Sigmoid colon (tissue), 4 donors: Measurements from ENCODE around the gene SCFD1.

ENCODE experiments used
- EP300 ChIP-seq, 4 donors: sonication (generic); formaldehyde crosslinking; IDR thresholded peaks; one replicate each; pipeline ENCODE4 v1.6.1; 2017; ENCODE audit warnings: antibody characterized with exemption in 4 of 4
- POLR2AphosphoS5 ChIP-seq, 4 donors: sonication (generic); formaldehyde crosslinking; IDR thresholded peaks; one replicate each; pipeline ENCODE4 v1.6.1; 2017; ENCODE audit warnings: antibody characterized with exemption in 4 of 4
- TF ChIP-seq, protein P1 (sequence below), 4 experiments: fragments of 450-650 bp in 3 of 4; fragments of 200-600 bp in 1 of 4; IDR thresholded peaks; one replicate each; pipeline ENCODE4 v1.5.1; 2016 to 2019; ENCODE audit warnings: antibody characterized with exemption in 4 of 4, mild to moderate bottlenecking in 3 of 4, moderate library complexity in 2 of 4

DNA sequence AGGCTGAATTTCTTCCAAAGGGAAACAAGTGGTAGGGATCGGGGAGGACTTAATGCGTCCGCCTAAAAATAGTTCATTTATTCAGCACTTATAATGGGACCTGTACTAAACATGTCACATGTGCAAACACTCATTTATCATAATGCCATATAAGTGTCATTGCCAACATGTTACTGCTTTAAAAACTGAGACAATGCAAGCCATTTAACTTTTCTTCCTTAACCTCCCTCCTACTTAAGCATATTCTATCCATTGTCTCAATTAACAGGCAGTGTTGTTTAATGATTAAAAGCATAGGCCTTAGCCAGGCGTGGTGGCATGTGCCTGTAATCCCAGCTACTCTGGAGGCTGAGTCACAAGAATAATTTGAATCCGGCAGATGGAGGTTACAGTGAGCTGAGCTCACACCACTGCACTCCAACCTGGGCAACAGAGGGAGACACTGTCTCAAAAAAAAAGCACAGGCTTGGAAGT, 13.5 kb upstream of the SCFD1 start:
- TF ChIP-seq EP300 (IDR thresholded peaks at IDR 0.05), result no peak
- TF ChIP-seq, protein P1, sequence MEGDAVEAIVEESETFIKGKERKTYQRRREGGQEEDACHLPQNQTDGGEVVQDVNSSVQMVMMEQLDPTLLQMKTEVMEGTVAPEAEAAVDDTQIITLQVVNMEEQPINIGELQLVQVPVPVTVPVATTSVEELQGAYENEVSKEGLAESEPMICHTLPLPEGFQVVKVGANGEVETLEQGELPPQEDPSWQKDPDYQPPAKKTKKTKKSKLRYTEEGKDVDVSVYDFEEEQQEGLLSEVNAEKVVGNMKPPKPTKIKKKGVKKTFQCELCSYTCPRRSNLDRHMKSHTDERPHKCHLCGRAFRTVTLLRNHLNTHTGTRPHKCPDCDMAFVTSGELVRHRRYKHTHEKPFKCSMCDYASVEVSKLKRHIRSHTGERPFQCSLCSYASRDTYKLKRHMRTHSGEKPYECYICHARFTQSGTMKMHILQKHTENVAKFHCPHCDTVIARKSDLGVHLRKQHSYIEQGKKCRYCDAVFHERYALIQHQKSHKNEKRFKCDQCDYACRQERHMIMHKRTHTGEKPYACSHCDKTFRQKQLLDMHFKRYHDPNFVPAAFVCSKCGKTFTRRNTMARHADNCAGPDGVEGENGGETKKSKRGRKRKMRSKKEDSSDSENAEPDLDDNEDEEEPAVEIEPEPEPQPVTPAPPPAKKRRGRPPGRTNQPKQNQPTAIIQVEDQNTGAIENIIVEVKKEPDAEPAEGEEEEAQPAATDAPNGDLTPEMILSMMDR (IDR thresholded peaks at IDR 0.05), result no peak
- no peak for TF ChIP-seq POLR2AphosphoS5 (IDR thresholded peaks at IDR 0.05)
